Omental fat pad (tissue), 4 donors: Measurements from ENCODE around the gene NPR3. TPM values are rescaled to one million over a fixed set of nuclear protein-coding genes. Genes with fewer than 3 reads are reported as not detected.

Source experiments
- ATAC-seq: fragments of 150-250 bp; one replicate; pipeline ENCODE4 v1.9.1; 2016; ENCODE audit warnings: mild to moderate bottlenecking, moderate library complexity; ENCODE audit not compliant: low FRiP score
- DNase-seq: peaks from one replicate; pipeline ENCODE4 v3.0.0-alpha.2; 2019; ENCODE audit warnings: low spot score
- total RNA-seq, 4 donors: library from RNA; depleted of rRNA; stranded (reverse); fragments of >200 nt; gene quantifications; one replicate each; pipeline ENCODE4 v1.1.0, GENCODE V29; 2016
- TF ChIP-seq, protein P1 (sequence below), 3 donors: fragments of 450-650 bp; IDR thresholded peaks; one replicate each; pipeline ENCODE4 v1.5.1; 2016 to 2017; ENCODE audit warnings: antibody characterized with exemption in 3 of 3, mild to moderate bottlenecking in 3 of 3, moderate library complexity in 2 of 3

NPR3 gene
- total RNA-seq, 4 donors from 2014 or later: 4.6 to 11.8 (median 6.5) TPM

DNA sequence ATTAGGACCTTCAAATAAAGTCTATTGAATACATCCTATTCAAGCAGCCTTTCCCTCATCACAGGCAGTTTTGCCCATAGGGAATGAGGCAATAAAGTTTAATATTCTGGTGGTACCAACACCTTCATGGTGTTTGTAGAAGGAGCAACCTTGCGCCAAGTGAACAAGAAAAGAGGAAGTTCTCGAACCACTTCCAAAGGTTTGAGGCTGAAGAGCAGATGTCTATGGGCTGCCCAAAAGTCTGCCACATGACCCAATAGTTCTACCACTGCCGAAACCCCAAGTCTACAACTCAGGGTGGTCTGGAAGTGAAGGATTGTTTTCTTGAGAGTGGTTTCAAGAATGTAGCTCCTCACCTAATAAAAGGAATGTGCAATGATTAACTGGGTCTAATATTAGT lies 123.1 kb downstream of the NPR3 start:
- no peak for DNase-seq
- TF ChIP-seq, protein P1, sequence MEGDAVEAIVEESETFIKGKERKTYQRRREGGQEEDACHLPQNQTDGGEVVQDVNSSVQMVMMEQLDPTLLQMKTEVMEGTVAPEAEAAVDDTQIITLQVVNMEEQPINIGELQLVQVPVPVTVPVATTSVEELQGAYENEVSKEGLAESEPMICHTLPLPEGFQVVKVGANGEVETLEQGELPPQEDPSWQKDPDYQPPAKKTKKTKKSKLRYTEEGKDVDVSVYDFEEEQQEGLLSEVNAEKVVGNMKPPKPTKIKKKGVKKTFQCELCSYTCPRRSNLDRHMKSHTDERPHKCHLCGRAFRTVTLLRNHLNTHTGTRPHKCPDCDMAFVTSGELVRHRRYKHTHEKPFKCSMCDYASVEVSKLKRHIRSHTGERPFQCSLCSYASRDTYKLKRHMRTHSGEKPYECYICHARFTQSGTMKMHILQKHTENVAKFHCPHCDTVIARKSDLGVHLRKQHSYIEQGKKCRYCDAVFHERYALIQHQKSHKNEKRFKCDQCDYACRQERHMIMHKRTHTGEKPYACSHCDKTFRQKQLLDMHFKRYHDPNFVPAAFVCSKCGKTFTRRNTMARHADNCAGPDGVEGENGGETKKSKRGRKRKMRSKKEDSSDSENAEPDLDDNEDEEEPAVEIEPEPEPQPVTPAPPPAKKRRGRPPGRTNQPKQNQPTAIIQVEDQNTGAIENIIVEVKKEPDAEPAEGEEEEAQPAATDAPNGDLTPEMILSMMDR (IDR thresholded peaks at IDR 0.05): no peak
- no peak for ATAC-seq

GRCh38 chr5:32836176-32836575 lies 125.1 kb downstream of the NPR3 start:
- TF ChIP-seq, protein P1 (IDR thresholded peaks at IDR 0.05): no peak
- ATAC-seq: no peak
- no peak for DNase-seq

- ATAC-seq (no peak), DNase-seq (no peak)
- TF ChIP-seq, protein P1 (IDR thresholded peaks at IDR 0.05): no peak
These were observed 126.1 kb downstream of the NPR3 start for GRCh38 chr5:32837211-32837610.

GRCh38 chr5:32839106-32839505 lies 128.0 kb downstream of the NPR3 start:
- TF ChIP-seq, protein P1 (IDR thresholded peaks at IDR 0.05): no peak
- no peak for ATAC-seq
- DNase-seq: no peak

GRCh38 chr5:32840606-32841005 lies 129.5 kb downstream of the NPR3 start:
- no peak for ATAC-seq
- TF ChIP-seq, protein P1 (IDR thresholded peaks at IDR 0.05): no peak
- no peak for DNase-seq

Other genes with a start within 250 kb of the NPR3 start
- 100 to 1,000 TPM; 202 to 235 (median 223) TPM for gene SUB1, start 125.8 kb upstream of the NPR3 start, total RNA-seq